KMS-11 (cell line): Measurements from ENCODE around the gene PRSS21.

Source experiments
- H2AFZ ChIP-seq: fragments of 200-600 bp; sonication (generic); 2 replicates; pipeline ENCODE4 v1.6.1; 2016; ENCODE audit warnings: antibody characterized with exemption, mixed run types, low read depth
- H3K27ac ChIP-seq: fragments of 200-600 bp; sonication (generic); 2 replicates; pipeline ENCODE4 v1.6.1; 2016; ENCODE audit warnings: mild to moderate bottlenecking, mixed run types
- H3K27me3 ChIP-seq: fragments of 200-600 bp; sonication (generic); 2 replicates; pipeline ENCODE4 v1.6.1; 2017; ENCODE audit warnings: mild to moderate bottlenecking, low read depth, mixed run types, moderate library complexity; ENCODE audit not compliant: insufficient read depth
- H3K36me3 ChIP-seq: fragments of 200-600 bp; sonication (generic); 2 replicates; pipeline ENCODE4 v1.6.1; 2017; ENCODE audit warnings: mild to moderate bottlenecking, mixed run types; ENCODE audit not compliant: insufficient read depth
- H3K4me1 ChIP-seq: fragments of 200-600 bp; sonication (generic); 2 replicates; pipeline ENCODE4 v1.6.1; 2016; ENCODE audit warnings: mild to moderate bottlenecking, low read depth, mixed run types; ENCODE audit not compliant: poor library complexity, severe bottlenecking
- H3K4me2 ChIP-seq: fragments of 200-600 bp; sonication (generic); 2 replicates; pipeline ENCODE4 v1.7.0; 2016; ENCODE audit warnings: mild to moderate bottlenecking, mixed run types
- H3K4me3 ChIP-seq: fragments of 200-600 bp; sonication (generic); IDR thresholded peaks from 2 replicates; pipeline ENCODE4 v1.6.1; 2017; ENCODE audit warnings: low read depth, low read length, mixed read lengths; ENCODE audit not compliant: insufficient read depth
- H3K79me2 ChIP-seq: fragments of 200-600 bp; sonication (generic); 2 replicates; pipeline ENCODE4 v1.6.1; 2016; ENCODE audit warnings: low read depth, mixed run types; ENCODE audit not compliant: insufficient read depth
- H3K9ac ChIP-seq: fragments of 200-600 bp; sonication (generic); 2 replicates; pipeline ENCODE4 v1.6.1; 2016; ENCODE audit warnings: mild to moderate bottlenecking, mixed run types
- H4K20me1 ChIP-seq: fragments of 200-600 bp; sonication (generic); 2 replicates; pipeline ENCODE4 v1.6.1; 2016; ENCODE audit warnings: mild to moderate bottlenecking, mixed run types; ENCODE audit not compliant: insufficient read depth
- TF ChIP-seq, protein P1 (sequence below): fragments of 200-600 bp; sonication (generic); conservative IDR thresholded peaks from 2 replicates; pipeline ENCODE4 v1.6.1; 2017; ENCODE audit warnings: low read depth, mild to moderate bottlenecking, antibody characterized with exemption, low read length, moderate library complexity, mixed read lengths

PRSS21 gene

DNA sequence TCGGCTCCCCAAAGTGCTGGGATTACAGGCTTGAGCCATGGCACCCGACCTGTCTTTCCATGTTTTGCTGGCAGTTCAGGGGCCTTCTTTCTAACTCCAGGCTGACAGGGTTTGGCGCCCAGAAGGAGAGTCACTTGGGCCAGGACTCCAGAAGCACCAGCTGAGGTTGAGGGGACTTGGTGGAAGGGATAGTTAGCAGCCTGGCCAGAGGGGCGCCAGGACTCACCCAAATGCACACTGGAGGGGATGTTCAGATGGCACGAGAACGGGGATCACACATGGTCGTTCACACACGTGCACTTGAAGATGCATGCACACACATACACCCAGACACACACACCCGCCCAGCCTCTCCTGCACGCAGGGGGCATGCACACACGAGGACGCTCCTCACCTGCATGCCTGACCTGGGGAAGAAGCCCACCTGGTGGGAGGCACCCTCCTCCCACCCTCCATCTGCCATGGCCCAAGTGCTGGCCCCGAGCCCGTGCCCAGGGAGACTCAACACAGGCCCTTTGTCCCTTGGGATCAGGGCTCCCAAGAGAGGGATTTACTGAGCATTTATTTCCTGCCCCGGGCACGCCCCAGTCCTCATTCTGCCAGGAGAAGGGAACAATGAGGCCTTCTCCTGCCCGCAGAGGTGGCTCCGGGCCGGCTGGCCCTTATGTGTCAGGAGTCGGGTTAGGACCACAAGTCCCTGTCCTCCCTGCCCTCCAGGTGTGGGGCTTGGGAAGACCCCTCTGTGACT is 2.3 kb upstream of the PRSS21 start:
- H3K27ac ChIP-seq, result no peak overlapping the region
- H3K4me3 ChIP-seq, result no peak overlapping the region
- no peak overlapping the region for H3K4me2 ChIP-seq
- no peaks in the 10 kb centered on the region for H3K79me2 ChIP-seq
- TF ChIP-seq, protein P1, sequence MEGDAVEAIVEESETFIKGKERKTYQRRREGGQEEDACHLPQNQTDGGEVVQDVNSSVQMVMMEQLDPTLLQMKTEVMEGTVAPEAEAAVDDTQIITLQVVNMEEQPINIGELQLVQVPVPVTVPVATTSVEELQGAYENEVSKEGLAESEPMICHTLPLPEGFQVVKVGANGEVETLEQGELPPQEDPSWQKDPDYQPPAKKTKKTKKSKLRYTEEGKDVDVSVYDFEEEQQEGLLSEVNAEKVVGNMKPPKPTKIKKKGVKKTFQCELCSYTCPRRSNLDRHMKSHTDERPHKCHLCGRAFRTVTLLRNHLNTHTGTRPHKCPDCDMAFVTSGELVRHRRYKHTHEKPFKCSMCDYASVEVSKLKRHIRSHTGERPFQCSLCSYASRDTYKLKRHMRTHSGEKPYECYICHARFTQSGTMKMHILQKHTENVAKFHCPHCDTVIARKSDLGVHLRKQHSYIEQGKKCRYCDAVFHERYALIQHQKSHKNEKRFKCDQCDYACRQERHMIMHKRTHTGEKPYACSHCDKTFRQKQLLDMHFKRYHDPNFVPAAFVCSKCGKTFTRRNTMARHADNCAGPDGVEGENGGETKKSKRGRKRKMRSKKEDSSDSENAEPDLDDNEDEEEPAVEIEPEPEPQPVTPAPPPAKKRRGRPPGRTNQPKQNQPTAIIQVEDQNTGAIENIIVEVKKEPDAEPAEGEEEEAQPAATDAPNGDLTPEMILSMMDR, result no peak
- H3K4me1 ChIP-seq, result no peaks in the 10 kb centered on the region
- H3K9ac ChIP-seq, result no peak overlapping the region
- no peaks in the 10 kb centered on the region for H4K20me1 ChIP-seq
- H2AFZ ChIP-seq, result no peak overlapping the region
- H3K36me3 ChIP-seq, result no peaks in the 10 kb centered on the region
- peaks cover 90% of the 10 kb centered on the region for H3K27me3 ChIP-seq

DNA sequence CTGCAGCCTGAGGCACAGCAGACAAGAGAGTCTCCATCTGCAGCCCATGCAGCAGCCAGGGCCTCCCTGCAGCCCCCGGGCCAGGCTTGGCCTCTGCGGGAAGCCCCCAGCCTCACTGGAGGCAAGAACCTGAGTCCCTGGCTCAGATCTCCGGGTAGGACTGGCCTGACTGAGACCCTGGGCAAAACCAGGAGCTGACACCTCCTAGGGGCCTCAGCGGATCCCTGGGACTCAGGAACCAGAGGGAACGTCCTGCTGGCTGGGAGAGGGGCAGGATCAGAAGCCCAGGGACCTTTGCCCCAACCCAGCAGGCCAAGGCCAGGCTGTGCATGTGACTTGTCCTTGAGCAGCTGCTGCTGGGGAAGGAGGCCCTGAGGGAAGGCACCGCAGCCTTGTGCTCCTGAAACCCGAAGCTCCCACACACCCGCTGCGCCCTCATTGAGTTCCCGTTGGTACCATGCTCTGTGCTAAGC is 1.7 kb upstream of the PRSS21 start:
- H3K27me3 ChIP-seq, result peaks cover 90% of the 10 kb centered on the region
- no peak overlapping the region for H2AFZ ChIP-seq
- H3K4me3 ChIP-seq, result no peak overlapping the region
- H3K4me2 ChIP-seq, result no peak overlapping the region
- H3K9ac ChIP-seq, result no peak overlapping the region
- H3K27ac ChIP-seq, result no peak overlapping the region
- H3K36me3 ChIP-seq, result no peaks in the 10 kb centered on the region
- no peaks in the 10 kb centered on the region for H4K20me1 ChIP-seq
- TF ChIP-seq, protein P1, result no peak
- H3K4me1 ChIP-seq, result no peaks in the 10 kb centered on the region
- no peaks in the 10 kb centered on the region for H3K79me2 ChIP-seq

DNA sequence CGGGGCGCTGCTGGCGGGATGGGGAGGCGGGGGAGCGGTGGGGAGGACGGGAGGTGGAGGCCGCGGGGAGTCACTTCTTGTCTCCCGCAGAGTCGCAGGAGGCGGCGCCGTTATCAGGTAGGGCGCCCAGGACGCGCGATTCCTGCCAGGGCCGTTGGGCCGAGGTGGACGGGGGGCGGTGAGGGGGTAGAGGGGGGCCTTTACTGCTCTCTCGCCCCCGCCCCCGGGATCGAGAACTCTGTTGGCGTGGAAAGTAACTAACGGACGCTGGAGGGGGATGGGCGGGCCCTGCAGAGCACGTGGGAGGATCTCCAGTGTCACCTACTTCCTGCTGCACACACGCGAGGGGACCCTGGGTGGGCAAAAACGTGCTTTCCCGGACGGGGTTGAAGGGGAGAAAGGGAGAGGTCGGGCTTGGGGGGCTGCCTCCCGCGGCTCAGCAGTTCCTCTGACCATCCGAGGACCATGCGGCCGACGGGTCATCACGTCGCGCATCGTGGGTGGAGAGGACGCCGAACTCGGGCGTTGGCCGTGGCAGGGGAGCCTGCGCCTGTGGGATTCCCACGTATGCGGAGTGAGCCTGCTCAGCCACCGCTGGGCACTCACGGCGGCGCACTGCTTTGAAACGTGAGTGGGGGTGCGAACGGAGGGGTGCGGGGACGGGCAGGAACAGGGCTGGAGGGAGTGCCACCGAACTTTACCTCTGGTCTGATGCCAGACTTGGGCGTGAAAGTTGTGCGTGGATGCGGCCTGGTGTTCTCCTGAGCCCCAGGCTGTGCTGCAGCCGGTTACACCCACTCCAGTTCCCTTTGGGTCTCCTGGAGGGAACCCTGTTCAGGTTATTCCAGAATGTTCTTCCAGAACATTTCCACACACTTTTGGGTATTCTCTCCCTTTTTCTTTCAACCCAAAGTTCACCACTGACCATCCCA is 569 bp downstream of the PRSS21 start:
- Histone ChIP-seq H2AFZ (no peak overlapping the region), H3K79me2 (no peaks in the 10 kb centered on the region), H3K36me3 (no peaks in the 10 kb centered on the region), H3K4me2 (no peak overlapping the region), H3K27me3 (peaks cover 90% of the 10 kb centered on the region), H4K20me1 (no peaks in the 10 kb centered on the region), H3K27ac (no peak overlapping the region), H3K4me3 (no peak overlapping the region), H3K9ac (no peak overlapping the region), H3K4me1 (no peaks in the 10 kb centered on the region)
- TF ChIP-seq, protein P1, result no peak

DNA sequence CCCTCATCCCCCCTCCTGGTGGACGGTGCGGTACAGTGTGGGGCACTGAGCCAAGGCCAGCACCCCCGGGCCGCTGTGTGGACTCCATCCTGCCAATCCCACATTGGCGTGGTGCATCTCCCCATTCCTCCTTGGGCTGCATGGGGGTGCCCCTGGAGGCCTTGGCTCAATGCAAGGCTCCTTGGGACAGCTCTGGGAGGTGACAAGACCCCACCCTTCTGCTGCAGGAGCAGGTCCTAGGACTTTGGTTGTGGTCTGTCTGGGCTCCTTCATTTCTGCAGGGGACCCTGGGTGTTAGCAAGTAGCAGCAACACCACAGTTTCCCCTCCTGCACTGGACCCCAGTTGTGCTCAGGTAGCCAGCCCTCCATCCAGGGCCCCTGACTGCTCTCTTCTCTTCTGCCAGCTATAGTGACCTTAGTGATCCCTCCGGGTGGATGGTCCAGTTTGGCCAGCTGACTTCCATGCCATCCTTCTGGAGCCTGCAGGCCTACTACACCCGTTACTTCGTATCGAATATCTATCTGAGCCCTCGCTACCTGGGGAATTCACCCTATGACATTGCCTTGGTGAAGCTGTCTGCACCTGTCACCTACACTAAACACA is 1.3 kb downstream of the PRSS21 start:
- no peaks in the 10 kb centered on the region for H3K79me2 ChIP-seq
- H2AFZ ChIP-seq, result no peak overlapping the region
- H3K27me3 ChIP-seq, result peaks cover 90% of the 10 kb centered on the region
- H3K27ac ChIP-seq, result no peak overlapping the region
- H4K20me1 ChIP-seq, result no peaks in the 10 kb centered on the region
- H3K4me3 ChIP-seq, result no peak overlapping the region
- no peak overlapping the region for H3K4me2 ChIP-seq
- no peaks in the 10 kb centered on the region for H3K36me3 ChIP-seq
- H3K9ac ChIP-seq, result no peak overlapping the region
- H3K4me1 ChIP-seq, result no peaks in the 10 kb centered on the region
- TF ChIP-seq, protein P1, result no peak
